Mesenchymal stem cell (in vitro differentiated cells and primary cell): Measurements from ENCODE around the gene ACTMAP.
"Not testable (repeated sequence)": the region's sequence is repeated elsewhere in the genome, so short reads cannot be mapped to it uniquely, and the experiment has no call there.

Source experiments
- DNase-seq: peaks from one replicate; pipeline ENCODE4 v3.0.0-alpha.2; 2013
- H2AFZ ChIP-seq: one replicate; pipeline ENCODE4 v1.6.1; 2013; ENCODE audit warnings: low read depth, mild to moderate bottlenecking, control low read depth, inconsistent platforms, low read length, moderate library complexity
- H2AK5ac ChIP-seq: 2 replicates; pipeline ENCODE4 v1.6.1; 2013; ENCODE audit warnings: low read length, moderate library complexity, mild to moderate bottlenecking, inconsistent platforms; ENCODE audit not compliant: severe bottlenecking
- H2BK120ac ChIP-seq: one replicate; pipeline ENCODE4 v1.6.1; 2013; ENCODE audit warnings: low read depth, mild to moderate bottlenecking, inconsistent platforms, low read length, moderate library complexity
- H2BK12ac ChIP-seq, 2 experiments: one replicate each; pipeline ENCODE4 v1.6.1; 2013; ENCODE audit warnings: inconsistent platforms in 2 of 2, low read length in 2 of 2, mild to moderate bottlenecking in 2 of 2, moderate library complexity in 2 of 2, control low read depth in 1 of 2
- H2BK15ac ChIP-seq: one replicate; pipeline ENCODE4 v1.6.1; 2013; ENCODE audit warnings: mild to moderate bottlenecking, low read depth, inconsistent platforms; ENCODE audit not compliant: poor library complexity, severe bottlenecking
- H2BK5ac ChIP-seq: 2 replicates; pipeline ENCODE4 v1.6.1; 2013; ENCODE audit warnings: low read depth, mild to moderate bottlenecking, low read length, control low read depth, inconsistent platforms; ENCODE audit not compliant: poor library complexity, severe bottlenecking
- H3K14ac ChIP-seq, 2 experiments: one replicate each; pipeline ENCODE4 v1.6.1; 2013; ENCODE audit warnings: inconsistent platforms in 2 of 2, low read length in 2 of 2, control low read depth in 1 of 2, mild to moderate bottlenecking in 1 of 2, moderate library complexity in 1 of 2
- H3K18ac ChIP-seq, 2 experiments: one replicate each; pipeline ENCODE4 v1.6.1; 2013; ENCODE audit warnings: inconsistent platforms in 2 of 2, low read length in 2 of 2, control low read depth in 1 of 2, low read depth in 1 of 2, mild to moderate bottlenecking in 1 of 2
- H3K23ac ChIP-seq, 2 experiments: one replicate each; pipeline ENCODE4 v1.6.1; 2013; ENCODE audit warnings: inconsistent platforms in 2 of 2, low read length in 2 of 2, mild to moderate bottlenecking in 2 of 2, moderate library complexity in 2 of 2, control low read depth in 1 of 2
- H3K27ac ChIP-seq: 2 replicates; pipeline ENCODE4 v1.5.1; 2013; ENCODE audit warnings: mild to moderate bottlenecking, moderate library complexity, low read length, control low read depth, inconsistent platforms; ENCODE audit not compliant: poor library complexity, severe bottlenecking
- H3K27me3 ChIP-seq, 2 experiments: 2 replicates each; pipeline versions ENCODE4 v1.6.1 to v1.7.0; 2013; ENCODE audit warnings: low read length in 2 of 2, mild to moderate bottlenecking in 2 of 2, moderate library complexity in 2 of 2, control low read depth in 1 of 2, inconsistent platforms in 1 of 2; ENCODE audit not compliant: control insufficient read depth in 1 of 2, insufficient read depth in 1 of 2
- H3K36me3 ChIP-seq, 2 experiments: 2 replicates each; pipeline versions ENCODE4 v1.6.1 to v1.7.0; 2013; ENCODE audit warnings: low read length in 2 of 2, control low read depth in 1 of 2, inconsistent platforms in 1 of 2, low read depth in 1 of 2, mild to moderate bottlenecking in 1 of 2; ENCODE audit not compliant: insufficient read depth in 2 of 2, control insufficient read depth in 1 of 2
- H3K4ac ChIP-seq, 2 experiments: one replicate each; pipeline ENCODE4 v1.6.1; 2013; ENCODE audit warnings: inconsistent platforms in 2 of 2, low read length in 2 of 2, mild to moderate bottlenecking in 2 of 2, moderate library complexity in 2 of 2, control low read depth in 1 of 2, low read depth in 1 of 2
- H3K4me1 ChIP-seq: 2 replicates; pipeline ENCODE4 v1.6.1; 2013; ENCODE audit warnings: low read depth, low read length, control low read depth; ENCODE audit not compliant: control insufficient read depth, insufficient read depth
- H3K4me2 ChIP-seq: 2 replicates; pipeline ENCODE4 v1.6.1; 2013; ENCODE audit warnings: low read length, mild to moderate bottlenecking, inconsistent platforms; ENCODE audit not compliant: poor library complexity, severe bottlenecking
- H3K4me3 ChIP-seq, 2 experiments: 2 replicates each; pipeline versions ENCODE4 v1.5.1 to v1.7.0; 2013; ENCODE audit warnings: low read length in 2 of 2, mild to moderate bottlenecking in 2 of 2, control low read depth in 1 of 2, low read depth in 1 of 2; ENCODE audit not compliant: insufficient read depth in 1 of 2
- H3K79me1 ChIP-seq: replicated peaks from 2 replicates; pipeline ENCODE4 v1.6.1; 2013; ENCODE audit warnings: mild to moderate bottlenecking, control low read depth, low read length, inconsistent platforms; ENCODE audit not compliant: poor library complexity, severe bottlenecking
- H3K9ac ChIP-seq: 2 replicates; pipeline ENCODE4 v1.7.0; 2013; ENCODE audit warnings: mild to moderate bottlenecking, low read length, moderate library complexity
- H3K9me3 ChIP-seq: 2 replicates; pipeline ENCODE4 v1.7.0; 2013; ENCODE audit warnings: mild to moderate bottlenecking, low read length; ENCODE audit not compliant: control insufficient read depth
- H4K8ac ChIP-seq: one replicate; pipeline ENCODE4 v1.6.1; 2013; ENCODE audit warnings: inconsistent platforms, mild to moderate bottlenecking, low read length, moderate library complexity
- H4K91ac ChIP-seq: one replicate; pipeline ENCODE4 v1.6.1; 2013; ENCODE audit warnings: mild to moderate bottlenecking, low read length, inconsistent platforms
- WGBS: methylation state at CpG from one replicate; pipeline ENCODE4 v1.1.7; 2013; ENCODE audit warnings: mixed read lengths; 5-methylcytosine and 5-hydroxymethylcytosine counted together

ACTMAP gene

GRCh38 chr19:40786060-40787037 is 36.1 kb upstream of the ACTMAP start:
- WGBS = 94% methylated on average over 25 of the region's 25 CpGs
- Histone ChIP-seq H4K8ac (no peak overlapping the region), H2AK5ac (no peak overlapping the region)

GRCh38 chr19:40785526-40785925 is 35.2 kb upstream of the ACTMAP start:
- H4K8ac ChIP-seq = no peak overlapping the region
- no peak overlapping the region for H4K91ac ChIP-seq
- H3K18ac ChIP-seq = no peak overlapping the region
- no peak overlapping the region for H2BK12ac ChIP-seq
- no peak overlapping the region for H2BK5ac ChIP-seq
- H2AFZ ChIP-seq = no peak overlapping the region
- 86% methylated on average over 1 of the region's 1 CpG for WGBS
- no peak overlapping the region for H3K23ac ChIP-seq
- no peak overlapping the region for H2AK5ac ChIP-seq
- H3K36me3 ChIP-seq = peaks cover 18 to 33% of the 10 kb centered on the region in 2 experiments
- H3K14ac ChIP-seq = no peak overlapping the region
- H3K4me1 ChIP-seq = no peaks in the 10 kb centered on the region
- no peaks in the 10 kb centered on the region for H3K27me3 ChIP-seq
- H2BK120ac ChIP-seq = no peak overlapping the region
- no peak overlapping the region for H3K9ac ChIP-seq
- H3K9me3 ChIP-seq = no peaks in the 10 kb centered on the region
- H3K79me1 ChIP-seq = peaks cover 8% of the 10 kb centered on the region
- H3K4ac ChIP-seq = no peak overlapping the region
- no peak overlapping the region for H3K4me2 ChIP-seq
- no peak overlapping the region for H3K27ac ChIP-seq
- DNase-seq = no peak
- no peak overlapping the region for H3K4me3 ChIP-seq
- no peak overlapping the region for H2BK15ac ChIP-seq

More at GRCh38 chr19:40786060-40787037, 36.1 kb upstream of the ACTMAP start:
- Histone ChIP-seq H3K4me2 (no peak overlapping the region), H2BK12ac (no peak overlapping the region), H3K27me3 (no peaks in the 10 kb centered on the region), H3K4me1 (no peaks in the 10 kb centered on the region), H3K4me3 (no peak overlapping the region), H3K27ac (no peak overlapping the region), H3K79me1 (peaks cover 5% of the 10 kb centered on the region), H3K23ac (no peak overlapping the region), H3K9ac (no peak overlapping the region), H3K14ac (no peak overlapping the region), H4K91ac (no peak overlapping the region), H3K36me3 (peaks cover 18 to 37% of the 10 kb centered on the region in 2 experiments), H3K18ac (no peak overlapping the region), H2BK5ac (no peak overlapping the region), H2BK15ac (no peak overlapping the region), H3K4ac (no peak overlapping the region), H2BK120ac (no peak overlapping the region), H3K9me3 (no peaks in the 10 kb centered on the region), H2AFZ (no peak overlapping the region)
- no peak for DNase-seq

DNA sequence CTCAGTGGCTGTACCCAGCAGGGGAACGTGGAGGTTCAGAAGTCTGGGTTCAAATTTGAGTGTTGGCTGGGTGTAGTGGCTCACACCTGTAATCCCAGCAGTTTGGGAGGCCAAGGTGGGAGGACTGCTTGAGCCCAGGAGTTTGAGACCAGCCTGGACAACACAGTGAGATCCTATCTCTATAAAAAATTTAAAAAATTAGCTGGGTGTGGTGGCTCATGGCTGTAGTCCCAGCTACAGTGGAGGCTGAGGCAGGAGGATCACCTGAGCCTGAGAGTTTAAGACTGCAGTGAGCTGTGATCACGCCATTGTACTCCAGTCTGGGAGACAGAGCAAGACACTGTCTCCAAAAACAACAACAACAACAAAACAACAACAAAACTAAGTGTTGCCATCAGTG is 33.9 kb upstream of the ACTMAP start:
- WGBS = 92% methylated on average over 2 of the region's 2 CpGs
- H2AFZ ChIP-seq, H2BK15ac ChIP-seq, H2BK12ac ChIP-seq, H3K23ac ChIP-seq, H3K27ac ChIP-seq, H3K27me3 ChIP-seq, H4K8ac ChIP-seq, H4K91ac ChIP-seq, DNase-seq, H3K4me3 ChIP-seq, H3K4me1 ChIP-seq, H3K4me2 ChIP-seq, H2AK5ac ChIP-seq, H3K4ac ChIP-seq, H3K18ac ChIP-seq, H3K9me3 ChIP-seq, H3K14ac ChIP-seq, H2BK5ac ChIP-seq, H2BK120ac ChIP-seq, H3K9ac ChIP-seq: not testable (repeated sequence)
- Histone ChIP-seq H3K36me3 (peaks cover 15 to 27% of the 10 kb centered on the region in 2 experiments), H3K79me1 (peaks cover 15% of the 10 kb centered on the region)

- 95% methylated on average over 7 of the region's 14 CpGs for WGBS
- no peak for DNase-seq
These were observed 33.4 kb upstream of the ACTMAP start for GRCh38 chr19:40783711-40784110.

More at GRCh38 chr19:40783711-40784110, 33.4 kb upstream of the ACTMAP start:
- peaks cover 1% of the 10 kb centered on the region for H3K4me1 ChIP-seq
- H3K4me3 ChIP-seq = no peak overlapping the region
- H3K23ac ChIP-seq = no peak overlapping the region
- no peaks in the 10 kb centered on the region for H3K9me3 ChIP-seq
- peaks cover 15 to 27% of the 10 kb centered on the region in 2 experiments for H3K36me3 ChIP-seq
- H2AK5ac ChIP-seq = no peak overlapping the region
- peaks cover 15% of the 10 kb centered on the region for H3K79me1 ChIP-seq
- no peak overlapping the region for H2BK5ac ChIP-seq
- no peaks in the 10 kb centered on the region for H3K27me3 ChIP-seq
- H3K9ac ChIP-seq = no peak overlapping the region
- no peak overlapping the region for H2AFZ ChIP-seq
- H2BK12ac ChIP-seq = no peak overlapping the region
- no peak overlapping the region for H3K4ac ChIP-seq
- H4K91ac ChIP-seq = no peak overlapping the region
- no peak overlapping the region for H2BK120ac ChIP-seq
- no peak overlapping the region for H4K8ac ChIP-seq
- no peak overlapping the region for H3K18ac ChIP-seq
- H2BK15ac ChIP-seq = no peak overlapping the region
- H3K27ac ChIP-seq = no peak overlapping the region
- H3K4me2 ChIP-seq = no peak overlapping the region
- H3K14ac ChIP-seq = no peak overlapping the region
